Activated CD4-positive, alpha-beta memory T cell treated with anti-CD3 and anti-CD28 coated beads, Interleukin-2, amount 10 ng/mL, durations not matched to agents 7 days and 5 days (primary cell): ENCODE data around the gene UBE4A. TPM values are rescaled to one million over a fixed set of nuclear protein-coding genes. Genes with fewer than 3 reads are reported as not detected.

Source experiments
- CTCF ChIA-PET: fragments of 350-600 bp; sonication (Branson Sonifier 250); formaldehyde crosslinking; loops from one replicate; lab custom pipeline; 2021; ENCODE audit warnings: antibody characterized with exemption, inconsistent platforms; lab: Charles Lee
- POLR2A ChIA-PET: fragments of 350-600 bp; sonication (Branson Sonifier 250); formaldehyde crosslinking; loops from one replicate; lab custom pipeline; 2021; ENCODE audit warnings: antibody characterized with exemption; lab: Charles Lee
- DNase-seq: peaks from one replicate; pipeline ENCODE4 v3.0.0-alpha.2; 2020
- H3K27ac Mint-ChIP-seq: one replicate; pipeline ENCODE4 v1.8.0; 2021; ENCODE audit warnings: mild to moderate bottlenecking, mixed read lengths
- H3K27me3 Mint-ChIP-seq: one replicate; pipeline ENCODE4 v1.8.0; 2021; ENCODE audit warnings: mixed read lengths
- H3K36me3 Mint-ChIP-seq: one replicate; pipeline ENCODE4 v1.8.0; 2021; ENCODE audit warnings: low read depth, mixed read lengths
- H3K4me1 Mint-ChIP-seq: one replicate; pipeline ENCODE4 v1.8.0; 2021; ENCODE audit warnings: mixed read lengths
- H3K4me3 Mint-ChIP-seq: one replicate; pipeline ENCODE4 v1.8.0; 2021; ENCODE audit warnings: mild to moderate bottlenecking, mixed read lengths
- H3K9me3 Mint-ChIP-seq: one replicate; pipeline ENCODE4 v1.8.0; 2021; ENCODE audit warnings: mixed read lengths
- total RNA-seq, 2 experiments: library from RNA; stranded (reverse); gene quantifications; one replicate each; pipeline ENCODE4 v1.2.3, GENCODE V29; 2021

Gene UBE4A
- total RNA-seq, 2 experiments from 2014 or later, result 42.1 to 44.1 TPM

GRCh38 chr11:118321386-118322082 is 37.9 kb upstream of the UBE4A start:
- Mint-ChIP-seq H3K4me3 (no peak overlapping the region), H3K27me3 (no peaks in the 10 kb centered on the region), H3K4me1 (peaks cover 48% of the 10 kb centered on the region), H3K36me3 (peaks cover 32% of the 10 kb centered on the region), H3K9me3 (no peaks in the 10 kb centered on the region), H3K27ac (no peak overlapping the region)
- POLR2A ChIA-PET, result interaction anchor here (0.7 kb wide), 1 partner anchor 18 kb away, joined by 4 read pairs; no protein-coding TSS in a partner anchor
- no peak for DNase-seq
- CTCF ChIA-PET, result interaction anchor here (0.9 kb wide), 1 partner anchor 26 kb away, joined by 3 read pairs; no protein-coding TSS in a partner anchor

DNA sequence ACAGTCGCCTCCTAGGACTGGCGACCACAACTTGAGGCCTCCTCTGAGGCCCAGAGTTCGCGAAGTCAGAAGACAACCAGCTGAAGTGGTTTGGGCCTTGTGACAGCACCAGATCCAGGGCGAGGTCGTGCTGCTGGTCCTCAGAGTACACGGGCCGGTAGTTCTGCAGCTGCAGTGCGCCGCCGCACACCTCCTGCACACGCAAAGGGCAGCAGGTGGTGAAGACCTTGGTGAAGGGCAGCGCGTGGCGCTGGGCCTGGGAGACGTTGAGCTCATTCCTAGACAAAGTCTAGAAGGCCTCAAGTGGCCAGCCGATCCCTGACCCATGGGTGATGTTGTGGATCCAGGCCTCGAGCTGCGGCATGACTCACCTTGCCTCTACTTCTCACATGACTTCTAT is 36.7 kb upstream of the UBE4A start:
- H3K4me1 Mint-ChIP-seq, result peaks cover 38% of the 10 kb centered on the region
- CTCF ChIA-PET, result interaction anchor here (0.9 kb wide), 1 partner anchor 27 kb away, joined by 3 read pairs; no protein-coding TSS in a partner anchor

GRCh38 chr11:118325283-118325682 is 34.1 kb upstream of the UBE4A start:
- H3K4me1 Mint-ChIP-seq, result peaks cover 18% of the 10 kb centered on the region
- CTCF ChIA-PET, result no interaction called here

More for the DNA sequence above, 36.7 kb upstream of the UBE4A start:
- H3K36me3 Mint-ChIP-seq, result peaks cover 25% of the 10 kb centered on the region
- no peaks in the 10 kb centered on the region for H3K27me3 Mint-ChIP-seq
- no peak for DNase-seq
- POLR2A ChIA-PET, result interaction anchor here (1.7 kb wide), 1 partner anchor 18 kb away, joined by 7 read pairs; the partner anchor contains the start of gene CD3E
- no peak overlapping the region for H3K27ac Mint-ChIP-seq
- H3K9me3 Mint-ChIP-seq, result no peaks in the 10 kb centered on the region
- no peak overlapping the region for H3K4me3 Mint-ChIP-seq

DNA sequence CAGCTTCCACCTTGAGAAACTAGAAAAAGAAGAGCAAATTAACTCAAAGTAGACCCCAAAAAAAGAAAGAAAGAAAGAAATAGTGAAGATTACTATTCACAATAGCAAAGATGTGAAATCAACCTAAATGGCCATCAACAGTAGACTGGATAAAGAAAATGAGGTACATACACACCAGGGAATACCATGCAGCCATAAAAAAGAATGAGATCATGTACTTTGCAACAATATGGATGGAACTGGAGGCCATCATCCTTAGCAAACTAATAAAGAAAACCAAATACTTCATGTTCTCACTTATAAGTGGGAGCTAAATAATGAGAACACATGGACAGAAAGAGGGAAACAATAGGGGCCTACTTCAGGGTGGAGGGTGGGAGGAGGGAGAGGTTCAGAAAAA is 30.7 kb upstream of the UBE4A start:
- Mint-ChIP-seq H3K4me3 (no peak overlapping the region), H3K36me3 (peaks cover 8% of the 10 kb centered on the region), H3K9me3 (no peaks in the 10 kb centered on the region), H3K27ac (no peak overlapping the region), H3K4me1 (peaks cover 3% of the 10 kb centered on the region), H3K27me3 (no peaks in the 10 kb centered on the region)
- CTCF ChIA-PET, result no interaction called here
- POLR2A ChIA-PET, result interaction anchor here (1.5 to 2.0 kb wide), 2 partner anchors 10 to 24 kb away, joined by 4 to 10 read pairs; partner anchors contain the start of gene CD3E
- no peak for DNase-seq

More at GRCh38 chr11:118325283-118325682, 34.1 kb upstream of the UBE4A start:
- H3K9me3 Mint-ChIP-seq, result no peaks in the 10 kb centered on the region
- POLR2A ChIA-PET, result no interaction called here
- no peak overlapping the region for H3K4me3 Mint-ChIP-seq
- no peak overlapping the region for H3K27ac Mint-ChIP-seq
- no peak for DNase-seq
- no peaks in the 10 kb centered on the region for H3K27me3 Mint-ChIP-seq
- H3K36me3 Mint-ChIP-seq, result peaks cover 9% of the 10 kb centered on the region

DNA sequence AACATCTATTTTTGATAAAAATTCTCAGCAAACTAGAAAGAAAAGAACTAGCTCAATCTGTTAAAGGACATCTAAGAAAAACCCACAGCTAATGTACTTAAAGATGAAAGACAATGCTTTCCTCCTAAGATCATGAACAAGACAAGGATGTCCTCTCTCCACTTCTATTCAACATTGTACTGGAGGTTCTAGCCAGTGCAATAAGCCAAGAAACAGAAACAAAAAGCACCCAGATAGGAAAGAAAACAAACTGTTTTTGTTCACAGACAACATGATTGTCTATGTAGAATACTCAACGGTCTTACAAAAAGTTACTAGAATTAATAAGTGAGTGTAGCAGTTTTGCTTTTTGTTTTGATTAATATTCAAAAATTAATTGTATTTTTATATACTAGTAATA is 24.7 kb upstream of the UBE4A start:
- ChIA-PET POLR2A (interaction anchor here (1.3 to 2.5 kb wide), 2 partner anchors 9 to 110 kb away, joined by 3 to 9 read pairs; partner anchors contain the start of genes CD3D, CD3G and JAML), CTCF (interaction anchor here (1.0 to 1.3 kb wide), 2 partner anchors 13 to 136 kb away, joined by 3 to 4 read pairs; no protein-coding TSS in a partner anchor)
- Mint-ChIP-seq H3K27ac (peak overlapping the region; percentile 44), H3K9me3 (no peaks in the 10 kb centered on the region), H3K4me3 (no peak overlapping the region), H3K27me3 (no peaks in the 10 kb centered on the region), H3K36me3 (peaks cover 42% of the 10 kb centered on the region), H3K4me1 (peaks cover 40% of the 10 kb centered on the region)
- no peak for DNase-seq

GRCh38 chr11:118338637-118339061 is 20.8 kb upstream of the UBE4A start:
- H3K27ac Mint-ChIP-seq, result peak overlapping the region; percentile 99
- DNase-seq, result peak; percentile 93
- no peaks in the 10 kb centered on the region for H3K27me3 Mint-ChIP-seq
- H3K4me1 Mint-ChIP-seq, result peaks cover 58% of the 10 kb centered on the region
- H3K4me3 Mint-ChIP-seq, result peak overlapping the region; percentile 89
- ChIA-PET CTCF (interaction anchor here (0.6 to 3.8 kb wide), 8 partner anchors 30 to 167 kb away, joined by 3 to 20 read pairs (median 5); partner anchors contain the start of genes CD3E and MPZL2), POLR2A (interaction anchor here (0.7 to 7.2 kb wide), 10 partner anchors 10 to 136 kb away, joined by 3 to 42 read pairs (median 5); partner anchors contain the start of gene MPZL3)
- H3K36me3 Mint-ChIP-seq, result peaks cover 61% of the 10 kb centered on the region
- H3K9me3 Mint-ChIP-seq, result no peaks in the 10 kb centered on the region

DNA sequence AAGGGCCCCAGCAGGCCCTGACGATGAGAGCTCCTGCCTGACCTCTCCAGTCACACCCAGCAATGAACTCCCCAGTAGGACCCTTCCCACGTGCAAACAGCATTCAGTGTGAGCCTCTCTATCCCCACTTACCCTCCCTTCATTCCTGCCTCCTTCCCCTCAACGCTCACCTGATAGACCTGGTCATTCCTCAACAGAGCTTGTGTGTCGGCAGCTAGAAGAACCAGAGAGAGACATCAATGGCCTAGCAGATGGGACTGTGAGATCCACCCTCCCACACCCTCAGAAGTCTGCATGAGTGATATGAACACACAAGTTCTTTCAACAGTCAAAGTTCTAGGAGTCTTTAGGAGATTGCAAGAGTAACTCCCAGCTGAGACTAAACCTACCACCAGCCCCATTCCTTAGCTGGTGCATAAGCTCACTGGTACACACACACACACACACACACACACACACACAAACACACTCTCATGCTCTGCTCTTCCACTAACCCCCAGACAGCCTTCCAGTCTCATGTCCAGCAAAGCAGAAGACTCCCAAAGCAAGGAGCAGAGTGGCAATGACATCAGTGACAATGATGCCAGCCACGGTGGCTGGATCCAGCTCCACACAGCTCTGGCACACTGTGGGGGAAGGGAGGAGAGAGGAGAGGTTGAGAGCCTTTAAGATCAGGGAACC is 20.0 kb upstream of the UBE4A start:
- Mint-ChIP-seq H3K27me3 (no peaks in the 10 kb centered on the region), H3K9me3 (no peaks in the 10 kb centered on the region), H3K4me1 (peaks cover 60% of the 10 kb centered on the region), H3K27ac (peak overlapping the region; percentile 99), H3K4me3 (peak overlapping the region; percentile 89), H3K36me3 (peaks cover 61% of the 10 kb centered on the region)
- ChIA-PET CTCF (interaction anchor here (0.6 to 3.8 kb wide), 10 partner anchors 19 to 168 kb away, joined by 3 to 20 read pairs (median 4); partner anchors contain the start of genes CD3E and MPZL2), POLR2A (interaction anchor here (0.8 to 7.2 kb wide), 15 partner anchors 9 to 137 kb away, joined by 3 to 42 read pairs (median 5); partner anchors contain the start of genes JAML, KMT2A, MPZL3 and UBE4A)
- DNase-seq, result no peak

- Mint-ChIP-seq H3K27me3 (no peaks in the 10 kb centered on the region), H3K9me3 (no peaks in the 10 kb centered on the region), H3K4me1 (peaks cover 58% of the 10 kb centered on the region), H3K27ac (peak overlapping the region; percentile 99), H3K36me3 (peaks cover 67% of the 10 kb centered on the region), H3K4me3 (peak overlapping the region; percentile 89)
- ChIA-PET CTCF (interaction anchor here (0.5 to 3.8 kb wide), 7 partner anchors 13 to 169 kb away, joined by 3 to 20 read pairs (median 12); partner anchors contain the start of gene CD3E), POLR2A (interaction anchor here (0.7 to 7.2 kb wide), 14 partner anchors 8 to 138 kb away, joined by 3 to 42 read pairs (median 12); partner anchors contain the start of genes JAML, KMT2A, MPZL3 and UBE4A)
- no peak for DNase-seq
Observed at GRCh38 chr11:118340449-118340848, 19.0 kb upstream of the UBE4A start.

DNA sequence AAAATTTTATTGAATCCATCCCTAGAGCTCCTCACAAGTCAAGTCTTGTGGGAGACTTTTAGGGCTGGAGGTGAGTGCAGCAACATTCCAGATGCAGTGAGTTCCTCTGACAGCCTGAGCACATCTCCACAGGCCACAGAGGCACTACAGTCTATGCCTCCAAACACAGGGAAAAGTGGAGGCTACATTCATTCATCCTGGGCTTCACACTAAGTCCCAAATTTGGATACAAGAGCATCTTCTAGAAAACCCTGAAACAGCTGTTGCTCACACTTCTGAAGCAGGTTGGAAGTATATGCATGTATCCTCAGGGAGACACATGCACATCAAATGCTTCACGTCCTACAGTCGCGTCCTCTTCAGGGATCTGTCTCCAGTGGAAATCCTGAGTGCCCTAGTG is 18.1 kb upstream of the UBE4A start:
- no peaks in the 10 kb centered on the region for H3K9me3 Mint-ChIP-seq
- peaks cover 61% of the 10 kb centered on the region for H3K4me1 Mint-ChIP-seq
- POLR2A ChIA-PET, result interaction anchor here (1.7 to 7.2 kb wide), 8 partner anchors 8 to 139 kb away, joined by 4 to 42 read pairs (median 16); partner anchors contain the start of genes JAML, KMT2A, MPZL3 and UBE4A
- peaks cover 70% of the 10 kb centered on the region for H3K36me3 Mint-ChIP-seq
- peak overlapping the region; percentile 89 for H3K4me3 Mint-ChIP-seq
- no peak for DNase-seq
- H3K27me3 Mint-ChIP-seq, result no peaks in the 10 kb centered on the region
- peak overlapping the region; percentile 99 for H3K27ac Mint-ChIP-seq
- CTCF ChIA-PET, result interaction anchor here (1.7 to 7.5 kb wide), 6 partner anchors 29 to 142 kb away, joined by 3 to 73 read pairs (median 16); partner anchors contain the start of gene CD3E

- Mint-ChIP-seq H3K27ac (peak overlapping the region; percentile 99), H3K4me1 (peaks cover 63% of the 10 kb centered on the region), H3K4me3 (peak overlapping the region; percentile 89), H3K27me3 (no peaks in the 10 kb centered on the region), H3K9me3 (no peaks in the 10 kb centered on the region), H3K36me3 (peaks cover 71% of the 10 kb centered on the region)
- ChIA-PET POLR2A (interaction anchor here (0.8 to 7.2 kb wide), 17 partner anchors 9 to 447 kb away, joined by 3 to 42 read pairs (median 6); partner anchors contain the start of genes JAML, KMT2A, MPZL3 and UBE4A), CTCF (interaction anchor here (0.7 to 7.5 kb wide), 13 partner anchors 12 to 199 kb away, joined by 3 to 73 read pairs (median 4); partner anchors contain the start of genes CD3E and UBE4A)
- peak; percentile 48 for DNase-seq
Observed at GRCh38 chr11:118341815-118342489, 17.4 kb upstream of the UBE4A start.

- Mint-ChIP-seq H3K9me3 (no peaks in the 10 kb centered on the region), H3K36me3 (peaks cover 71% of the 10 kb centered on the region), H3K27ac (peak within 1 kb of the TSS; percentile 99), H3K4me1 (peaks cover 68% of the 10 kb centered on the region), H3K27me3 (no peaks in the 10 kb centered on the region), H3K4me3 (peak within 1 kb of the TSS; percentile 89)
- POLR2A ChIA-PET, result interaction anchor here (0.8 to 7.2 kb wide), 19 partner anchors 7 to 446 kb away, joined by 3 to 42 read pairs (median 6); partner anchors contain the start of genes JAML, KMT2A, MPZL3 and UBE4A
- peak; percentile 74 for DNase-seq
- CTCF ChIA-PET, result interaction anchor here (1.0 to 7.5 kb wide), 13 partner anchors 11 to 171 kb away, joined by 3 to 73 read pairs (median 4); partner anchors contain the start of genes CD3E and UBE4A
Observed at GRCh38 chr11:118342503-118343161, 16.8 kb upstream of the UBE4A start, which contains the start of gene CD3D. Gene CD3D, minus strand, starts transcription at chr11:118342705. Its CDS starts 98 bp downstream, at chr11:118342607.
